ENCODE results near the gene LYRM9.
"Not testable (repeated sequence)": the region's sequence is repeated elsewhere in the genome, so short reads cannot be mapped to it uniquely, and the experiment has no call there.

LYRM9 gene

DNA sequence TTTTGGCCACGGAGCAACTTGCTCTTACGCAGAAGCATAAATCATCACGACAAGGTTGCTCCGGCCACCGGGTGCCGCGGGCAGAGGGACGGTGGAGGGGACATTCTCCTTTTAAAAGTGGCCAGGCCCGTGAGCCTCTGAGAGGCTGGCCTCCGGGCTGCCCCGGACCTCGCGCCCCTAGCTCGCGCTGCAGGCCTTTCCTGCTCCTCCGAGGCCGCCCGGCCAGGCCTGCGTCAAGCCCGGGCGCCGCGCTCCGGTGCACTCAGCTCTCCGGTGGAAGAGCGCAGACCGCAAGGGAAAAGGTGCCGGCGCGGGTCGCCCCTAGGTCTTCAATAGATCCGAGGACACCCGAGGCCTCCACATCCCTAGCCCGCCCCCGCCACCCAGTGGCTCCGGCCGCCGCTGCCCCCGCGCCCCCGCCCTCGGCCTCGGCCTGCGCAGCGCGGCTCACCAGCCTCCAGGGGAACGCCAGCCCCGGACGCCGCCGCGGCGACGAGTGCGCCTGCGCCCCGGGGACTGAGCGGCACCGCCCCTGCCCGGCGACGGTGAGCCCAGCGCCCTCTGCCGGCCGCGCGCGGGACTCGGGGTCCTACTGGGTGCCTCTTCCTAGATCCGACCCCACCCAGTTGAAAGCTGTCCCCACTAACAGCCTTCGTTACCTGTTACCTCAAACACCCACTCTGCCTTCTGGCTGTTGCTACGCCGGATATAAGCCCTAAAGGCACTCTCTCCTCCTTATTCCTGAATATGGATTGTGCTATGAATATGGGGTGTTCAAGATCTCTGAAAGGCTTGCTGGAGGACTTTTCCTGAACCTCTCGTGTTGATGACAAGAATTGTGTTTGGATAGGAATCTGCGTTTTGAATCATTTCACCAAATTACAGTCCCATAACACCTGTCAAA, at the start of gene LYRM9:
Gene LYRM9 (minus strand): TSS at position 500 of the 904 bp plus-strand sequence. CDS start 10,671 bp downstream, outside the sequence.
- peak; percentile 80 for DNase-seq

DNA sequence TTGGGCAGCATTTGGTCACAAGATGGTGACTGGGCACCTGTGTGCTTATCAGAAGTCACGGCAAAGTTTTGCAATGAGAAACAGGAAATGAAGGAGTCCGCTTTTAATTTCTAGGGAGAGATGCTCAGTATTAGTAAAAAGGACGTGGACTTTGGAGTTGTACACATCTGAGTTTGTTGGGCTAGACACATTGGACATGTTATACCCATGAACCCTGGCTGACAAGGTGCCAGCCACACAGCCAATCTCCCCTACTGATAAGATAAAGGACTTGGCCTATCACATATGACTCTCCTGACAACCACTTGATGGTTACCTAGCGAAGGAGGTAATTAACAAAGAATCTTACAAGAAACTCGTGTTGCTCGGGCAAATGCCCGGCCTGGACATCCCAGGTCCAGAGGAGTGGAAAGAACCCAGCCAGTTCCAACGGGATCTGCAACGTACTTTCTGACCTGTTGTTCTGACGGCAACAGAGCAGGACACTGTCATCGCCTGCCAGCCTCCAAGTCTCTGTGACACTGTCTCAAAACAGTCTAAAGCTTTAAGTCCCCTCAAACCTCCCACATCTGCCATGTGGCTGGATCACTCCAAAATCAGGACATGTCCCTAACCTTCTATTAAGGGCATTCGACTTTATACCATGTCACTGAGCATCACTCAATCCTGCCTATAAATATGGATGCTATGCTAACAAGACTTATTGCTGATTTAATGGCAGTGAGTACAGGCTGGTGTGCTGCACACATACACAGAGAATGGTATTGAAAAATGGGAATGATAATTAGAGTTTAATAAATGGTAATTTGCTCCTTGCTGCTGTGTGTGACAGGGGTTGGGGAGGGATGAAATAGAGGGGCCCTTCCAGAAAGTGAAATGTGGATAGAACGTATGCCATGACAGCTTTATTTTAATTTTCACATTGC, 47.6 kb upstream of the LYRM9 start:
- DNase-seq, result no peak

DNA sequence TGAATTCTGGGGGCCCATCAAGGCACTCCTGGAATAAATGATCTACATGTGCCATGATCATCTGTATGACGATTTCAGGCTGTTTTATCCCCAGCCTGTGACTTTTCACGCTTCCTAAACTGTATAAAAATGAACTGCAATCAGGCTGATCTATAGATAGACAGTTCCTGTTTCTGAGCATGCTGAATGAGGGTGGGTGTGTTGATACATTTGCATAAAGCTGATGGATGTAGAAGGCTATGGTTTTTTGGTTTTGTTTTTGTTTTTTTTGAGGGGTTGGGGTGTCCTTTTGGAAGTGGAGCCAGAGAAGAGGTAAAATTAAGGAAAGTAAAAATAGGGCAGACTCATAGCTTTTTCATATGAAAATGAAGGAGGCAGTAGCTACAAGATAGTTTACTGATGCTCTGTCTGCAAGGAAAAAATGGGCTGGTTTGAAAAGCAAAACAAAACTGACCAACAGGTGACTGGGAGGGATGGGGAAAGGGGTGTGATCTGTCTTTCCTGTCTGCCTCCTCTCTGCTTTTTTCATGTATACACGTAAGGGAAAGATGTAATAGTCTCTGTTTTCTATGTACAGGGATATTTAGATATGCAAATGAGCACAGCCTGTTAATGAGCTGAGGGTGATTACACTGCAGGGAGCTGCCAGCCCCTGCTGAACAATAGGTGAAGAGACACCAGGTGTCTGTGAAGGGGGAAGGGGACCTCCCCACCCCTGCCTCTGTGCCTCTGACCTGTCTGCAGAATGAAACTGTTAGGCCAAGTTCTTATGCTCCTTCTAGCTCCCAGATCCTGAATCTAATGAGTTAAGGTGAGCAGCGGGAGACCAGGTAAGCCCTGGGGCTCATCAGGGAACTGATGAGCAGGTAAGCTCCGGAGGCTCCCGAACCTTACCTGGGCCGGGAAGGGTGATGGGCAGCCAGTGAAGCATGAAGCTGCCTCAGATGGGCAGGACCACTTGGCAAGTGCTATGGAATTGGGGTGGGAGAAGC, 46.6 kb upstream of the LYRM9 start:
- DNase-seq, result no peak

DNA sequence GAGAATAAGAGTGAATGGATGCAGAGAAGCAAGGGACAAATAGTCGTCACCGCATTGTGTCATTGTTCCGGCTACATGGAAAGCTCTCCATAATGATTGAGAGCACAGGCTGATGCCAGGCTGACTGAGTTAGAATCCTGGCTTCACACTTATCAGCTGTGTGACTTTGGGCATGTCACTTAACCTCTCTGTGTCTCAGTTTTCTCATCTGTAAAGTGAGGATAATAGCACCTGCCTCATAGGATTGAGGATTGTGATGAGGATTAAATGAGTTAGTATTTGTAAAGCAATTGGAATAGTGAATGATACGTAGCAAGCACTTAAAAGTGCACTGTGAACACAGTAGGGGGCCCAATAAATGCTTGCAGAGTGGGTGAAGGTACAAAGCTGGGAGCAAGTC, 45.7 kb upstream of the LYRM9 start:
- DNase-seq, result no peak

DNA sequence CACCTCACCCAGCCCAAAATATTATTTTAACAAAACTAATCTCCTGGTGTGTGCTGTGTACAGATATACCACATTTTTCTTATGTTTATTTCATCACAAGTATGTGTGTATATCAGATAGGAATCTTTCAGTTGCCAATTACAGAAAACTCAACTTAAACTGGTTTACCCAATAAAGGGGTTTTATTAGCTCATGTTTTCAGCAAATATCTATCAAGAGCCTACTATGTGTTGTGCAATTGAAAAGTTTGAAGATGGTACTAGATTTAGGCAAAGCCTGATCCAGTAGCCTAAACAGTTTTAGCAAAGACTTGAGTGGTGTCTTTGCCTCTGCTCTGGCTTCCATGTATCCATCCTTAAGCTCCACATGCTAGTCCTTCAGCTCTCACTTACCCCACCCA, 45.1 kb upstream of the LYRM9 start:
- no peak for DNase-seq

DNA sequence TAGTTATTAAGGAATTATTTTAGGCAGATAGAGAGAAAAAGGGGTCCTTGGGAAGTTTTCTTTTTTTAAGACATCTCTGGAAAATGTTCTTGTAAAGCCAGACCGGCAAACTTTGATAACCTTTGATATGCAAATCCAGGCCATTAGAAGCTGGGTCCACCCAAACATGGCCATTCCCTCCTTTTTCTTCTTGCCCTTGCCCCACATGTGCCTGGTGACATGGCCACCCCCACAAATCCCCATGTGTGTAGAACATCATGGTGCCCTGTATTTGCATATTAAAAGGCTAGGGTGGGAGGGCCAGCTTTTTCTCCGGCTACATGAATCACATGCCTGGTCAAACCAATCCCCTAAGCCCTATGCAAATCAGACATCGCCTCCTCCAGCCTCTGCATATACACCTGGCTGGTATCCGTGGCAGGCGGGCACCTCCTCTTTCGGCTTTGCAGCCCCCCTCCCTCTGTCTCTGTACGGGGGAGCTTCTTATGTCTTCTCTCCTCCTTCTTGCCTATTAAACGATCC, 43.9 kb upstream of the LYRM9 start:
- DNase-seq, result no peak

DNA sequence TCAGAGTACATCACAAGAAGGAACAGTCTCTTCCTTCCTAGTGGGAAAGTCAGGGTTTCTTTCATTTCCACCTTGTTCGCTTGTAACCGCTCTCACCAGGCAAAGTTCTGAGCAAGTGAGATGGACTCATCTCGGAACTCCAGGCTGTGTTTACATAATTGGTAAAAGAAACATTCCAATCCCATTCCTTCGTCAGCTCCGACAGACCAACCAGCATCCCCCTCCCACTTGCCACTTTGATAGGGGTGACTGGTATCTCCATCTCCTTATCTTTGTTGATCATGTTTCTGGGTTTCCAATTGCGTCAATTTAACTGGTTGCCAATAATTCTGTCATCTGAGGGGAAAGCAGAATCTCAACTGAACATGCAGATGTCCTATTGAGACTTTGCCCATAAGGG, 36.8 kb upstream of the LYRM9 start:
- DNase-seq, result no peak

DNA sequence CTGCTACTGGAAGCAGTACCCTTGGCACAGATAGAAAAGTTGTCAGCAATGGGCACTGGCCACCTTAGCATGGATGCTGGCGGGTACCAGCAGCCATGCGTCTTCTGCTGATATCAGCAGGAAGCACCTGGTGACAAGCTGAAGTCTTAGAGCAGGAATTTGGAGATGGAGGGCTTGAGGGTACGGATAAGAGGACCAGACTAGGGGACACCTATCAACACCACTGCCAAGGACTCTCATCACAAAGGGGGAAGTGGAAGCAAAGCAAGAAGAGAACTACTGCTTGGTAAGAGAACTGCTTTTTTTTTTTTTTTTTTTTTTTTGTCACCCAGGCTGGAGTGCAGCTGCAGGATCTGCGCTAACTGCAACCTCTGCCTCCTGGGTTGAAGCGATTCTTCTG, 35.4 kb upstream of the LYRM9 start:
- no peak for DNase-seq

DNA sequence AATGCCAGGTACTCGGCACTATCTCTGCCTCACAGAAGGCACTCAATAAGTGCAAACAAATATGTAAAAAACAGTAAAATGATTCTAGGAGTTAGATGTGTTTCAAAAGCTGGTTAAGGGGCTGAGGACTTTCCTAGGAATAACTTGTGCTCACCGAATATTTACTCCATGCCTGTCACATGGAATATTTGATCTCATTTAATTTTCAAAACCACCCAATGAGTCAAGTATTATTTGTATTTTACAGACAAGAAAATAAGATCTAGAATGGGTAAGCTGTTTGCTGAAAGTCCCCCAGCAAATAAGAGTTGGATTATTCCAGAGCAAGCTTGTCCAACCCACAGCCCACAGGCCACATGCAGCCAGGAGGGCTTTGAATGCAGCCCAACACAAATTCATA, 34.6 kb upstream of the LYRM9 start:
- no peak for DNase-seq

DNA sequence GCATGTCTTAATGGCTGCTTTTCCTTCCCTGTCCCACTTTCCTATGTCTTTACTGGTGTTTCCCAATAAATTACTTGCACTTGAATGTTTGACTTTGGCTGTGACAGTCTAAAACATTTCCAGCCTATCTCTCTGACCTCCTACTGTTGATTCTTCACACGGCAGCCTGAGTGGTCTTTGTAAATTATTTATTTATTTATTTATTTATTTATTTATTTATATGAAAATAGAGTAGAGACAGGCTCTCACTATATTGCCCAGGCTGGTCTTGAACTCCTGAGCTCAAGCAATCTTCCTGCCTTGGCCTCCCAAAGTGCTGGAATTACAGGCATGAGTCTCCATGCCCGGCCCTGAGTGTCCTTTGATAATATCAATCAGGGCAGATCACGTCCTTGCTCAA, 28.4 kb upstream of the LYRM9 start:
- no peak for DNase-seq

DNA sequence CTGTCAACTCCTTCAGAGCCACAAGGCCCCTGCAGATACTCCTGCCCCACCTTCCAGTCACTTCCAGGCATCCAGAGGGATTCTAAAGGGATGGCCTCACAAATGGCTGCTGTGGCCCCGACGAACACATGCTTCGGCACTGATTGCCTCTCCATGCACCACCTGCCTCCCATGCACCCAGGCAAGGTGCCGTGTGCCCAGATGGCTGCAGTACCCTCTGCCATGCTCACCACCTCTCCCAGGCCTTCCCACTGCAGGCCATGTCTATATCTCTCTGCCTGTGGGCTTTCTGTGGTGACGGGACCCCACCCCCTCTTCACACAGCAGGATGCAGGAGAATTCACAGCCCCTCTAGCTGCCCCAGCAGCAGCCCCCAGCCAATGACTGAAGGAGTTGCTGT, 27.9 kb upstream of the LYRM9 start:
- DNase-seq, result no peak

DNA sequence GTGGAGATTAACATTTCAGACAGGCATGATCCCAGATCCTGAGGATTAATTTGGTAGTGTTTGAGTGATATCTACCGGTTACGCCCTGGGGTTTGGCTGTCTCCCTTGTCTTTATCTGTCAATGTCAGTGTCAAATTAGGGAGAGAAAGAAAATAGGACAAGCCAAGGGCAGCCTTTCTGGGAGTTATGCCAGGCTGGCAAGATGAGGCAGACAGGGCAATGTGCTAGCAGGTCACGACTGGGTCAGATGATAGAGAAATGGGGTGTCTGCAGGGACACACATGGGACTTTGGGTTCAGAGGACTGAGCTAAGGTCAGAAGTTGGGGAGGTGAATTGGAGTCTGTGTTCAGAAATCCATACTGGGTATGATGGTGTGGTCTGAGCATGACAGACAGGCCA, 27.4 kb upstream of the LYRM9 start:
- no peak for DNase-seq

DNA sequence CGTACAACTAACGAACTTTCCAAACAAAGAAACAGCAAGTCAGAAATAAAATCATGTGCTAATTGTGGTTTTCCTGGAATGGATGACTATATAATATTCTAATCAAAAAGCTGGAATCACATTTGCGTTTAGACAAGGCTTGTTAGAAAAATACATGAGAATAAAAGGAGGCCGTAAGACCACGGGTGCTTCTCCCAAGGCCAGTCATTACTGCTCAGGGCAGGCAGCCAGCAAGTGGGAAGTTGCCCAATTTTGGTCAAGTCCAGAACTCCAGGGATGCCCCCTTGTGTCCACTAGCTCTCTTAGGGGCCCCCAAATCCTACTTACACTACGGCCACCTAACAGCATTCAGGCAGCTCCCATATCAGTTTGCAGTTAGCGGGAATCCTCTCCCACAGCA, 25.9 kb upstream of the LYRM9 start:
- no peak for DNase-seq

DNA sequence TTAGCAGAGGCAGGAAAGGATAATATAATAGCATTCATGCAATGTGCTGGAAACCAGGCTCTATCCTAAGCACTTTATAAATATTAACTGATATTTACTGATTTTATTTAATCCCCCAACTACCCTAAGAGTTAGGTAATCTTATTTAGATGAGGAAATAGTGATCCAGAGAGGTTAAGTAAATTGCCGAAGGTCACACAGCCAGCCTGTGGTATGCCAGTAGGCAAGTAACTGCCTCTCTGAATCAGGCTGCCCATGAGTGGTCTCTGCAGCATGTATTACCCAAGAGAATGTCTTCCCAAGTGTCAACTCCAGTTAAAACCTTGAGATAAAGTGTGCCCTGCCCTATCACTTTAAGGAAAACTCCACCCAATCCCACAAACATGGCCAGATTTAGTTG, 25.3 kb upstream of the LYRM9 start:
- DNase-seq, result no peak

DNA sequence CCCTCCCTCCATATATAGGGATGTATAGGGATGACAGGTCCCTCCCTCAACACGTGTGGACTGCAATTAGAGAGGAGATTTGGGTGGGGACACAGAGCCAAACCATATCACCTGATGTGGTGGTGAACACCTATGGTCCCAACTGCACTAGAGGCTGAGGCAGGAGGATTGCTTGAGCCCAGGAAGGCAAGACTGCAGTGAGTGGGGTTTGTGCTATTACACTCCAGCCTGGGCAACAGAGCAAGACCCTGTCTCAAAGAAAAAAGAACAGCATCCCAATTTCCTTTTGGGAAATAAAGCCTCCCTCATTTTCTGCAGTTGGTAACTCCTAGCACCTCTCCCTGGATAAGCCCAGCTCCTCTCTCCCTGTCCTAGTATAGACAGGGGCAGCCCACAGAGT, 23.8 kb upstream of the LYRM9 start:
- no peak for DNase-seq

DNA sequence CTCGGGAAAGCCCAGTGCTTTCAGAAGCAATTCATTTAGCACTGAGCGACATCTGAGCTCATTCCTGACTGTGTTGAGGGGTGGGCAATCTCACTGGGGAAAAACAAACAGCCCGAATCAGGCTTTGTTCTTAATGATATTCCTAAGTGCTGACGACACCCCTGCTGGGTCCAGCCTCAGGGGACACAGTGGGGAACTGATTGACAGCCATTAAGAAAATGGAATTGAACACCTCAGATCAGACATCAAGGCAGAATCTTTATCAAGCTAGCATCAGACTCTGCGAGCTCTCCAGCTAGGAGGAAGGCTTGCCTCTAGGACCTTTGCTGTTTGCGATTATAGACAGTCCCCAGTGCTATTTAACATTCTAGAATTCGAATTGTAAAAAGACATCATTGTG, 22.5 kb upstream of the LYRM9 start:
- DNase-seq, result no peak

DNA sequence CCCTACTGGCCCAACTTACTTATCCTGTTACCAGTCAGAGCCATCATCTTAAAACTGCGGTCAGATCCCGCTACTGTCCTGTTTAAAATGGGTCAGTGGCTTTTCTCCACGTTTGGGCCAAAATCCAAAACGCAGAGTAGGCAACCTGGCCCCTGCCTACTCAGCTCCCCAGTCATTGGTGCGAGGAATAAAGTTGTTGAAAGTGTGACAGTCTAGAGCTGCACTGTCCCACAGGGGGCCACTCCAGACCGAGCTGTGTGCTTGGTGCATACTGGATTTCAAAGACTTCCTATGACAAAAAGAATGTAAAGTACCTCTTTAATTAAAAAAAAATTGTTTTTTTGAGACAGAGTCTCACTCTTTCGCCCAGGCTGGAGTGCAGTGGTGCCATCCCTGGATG, 21.2 kb upstream of the LYRM9 start:
- DNase-seq, result no peak

DNA sequence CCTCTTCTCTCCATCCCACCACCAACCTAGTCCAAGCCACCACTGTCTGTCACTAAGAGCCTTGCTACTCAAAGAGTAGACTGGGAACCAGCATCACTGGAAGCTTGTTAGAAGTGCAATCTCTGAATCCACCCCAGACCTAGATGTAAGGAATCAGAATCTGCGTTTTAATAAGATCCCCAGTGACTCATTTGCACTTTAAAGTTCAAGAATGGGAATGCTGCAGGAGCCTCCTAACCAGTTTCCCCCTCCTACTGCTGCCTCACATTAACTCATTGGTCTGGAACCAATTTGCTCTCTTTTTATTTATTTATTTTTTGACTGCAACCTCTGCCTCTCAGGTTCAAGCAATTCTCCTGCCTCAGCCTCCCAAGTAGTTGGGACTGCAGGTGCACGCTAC, 19.8 kb upstream of the LYRM9 start:
- no peak for DNase-seq

DNA sequence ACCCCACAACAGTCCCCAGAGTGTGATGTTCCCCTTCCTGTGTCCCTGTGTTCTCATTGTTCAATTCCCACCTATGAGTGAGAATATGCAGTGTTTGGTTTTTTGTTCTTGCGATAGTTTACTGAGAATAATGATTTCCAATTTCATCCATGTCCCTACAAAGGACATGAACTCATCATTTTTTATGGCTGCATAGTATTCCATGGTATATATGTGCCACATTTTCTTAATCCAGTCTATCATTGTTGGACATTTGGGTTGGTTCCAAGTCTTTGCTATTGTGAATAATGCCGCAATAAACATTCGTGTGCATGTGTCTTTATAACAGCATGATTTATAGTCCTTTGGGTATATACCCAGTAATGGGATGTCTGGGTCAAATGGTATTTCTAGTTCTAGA, 19.1 kb upstream of the LYRM9 start:
- DNase-seq, result not testable (repeated sequence)

DNA sequence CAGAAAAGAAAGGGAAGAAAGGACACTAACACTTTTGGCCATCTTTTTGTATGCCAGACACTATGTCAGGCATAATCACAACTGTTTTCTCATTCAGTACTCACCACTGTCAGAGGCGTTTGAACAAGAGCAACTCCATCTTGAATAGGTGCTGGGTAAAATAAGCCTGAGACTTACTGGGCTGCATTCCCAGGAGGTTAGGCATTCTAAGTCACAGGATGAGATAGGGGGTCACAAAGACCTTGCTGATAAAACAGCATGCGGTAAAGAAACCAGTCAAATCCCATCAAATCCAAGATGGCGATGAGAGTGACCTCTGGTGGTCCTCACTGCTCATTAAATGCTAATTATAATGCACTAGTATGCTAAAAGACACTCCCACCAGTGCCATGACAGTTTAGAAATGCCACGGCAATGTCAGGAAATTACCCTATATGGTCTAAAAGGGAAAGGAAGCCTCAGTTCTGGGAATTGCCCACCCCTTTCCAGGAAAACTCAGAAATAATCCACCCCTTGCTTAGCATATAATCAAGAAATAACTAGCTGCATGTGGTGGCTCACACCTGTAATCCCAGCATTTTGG, 14.9 kb upstream of the LYRM9 start:
- no peak for DNase-seq

DNA sequence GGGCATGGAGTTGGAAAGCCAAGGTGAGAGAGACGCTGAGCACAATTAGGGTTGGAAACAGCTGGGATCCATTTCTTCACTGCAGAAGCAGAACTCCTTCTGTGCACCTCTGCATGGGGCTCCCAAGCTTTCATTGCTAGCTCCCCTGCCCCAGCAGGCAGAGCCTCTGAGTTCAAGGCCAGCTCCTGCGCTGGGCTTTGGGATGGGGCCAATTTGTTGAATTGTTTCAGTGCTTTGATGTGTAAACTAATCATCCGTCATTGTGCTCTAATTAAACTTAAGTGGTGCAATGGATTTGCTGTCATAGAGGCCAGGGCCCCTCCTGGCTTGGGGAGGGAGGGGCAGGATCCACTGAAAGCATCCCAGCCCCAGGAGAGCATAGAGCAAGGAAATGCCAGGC, 13.5 kb upstream of the LYRM9 start:
- DNase-seq, result no peak

DNA sequence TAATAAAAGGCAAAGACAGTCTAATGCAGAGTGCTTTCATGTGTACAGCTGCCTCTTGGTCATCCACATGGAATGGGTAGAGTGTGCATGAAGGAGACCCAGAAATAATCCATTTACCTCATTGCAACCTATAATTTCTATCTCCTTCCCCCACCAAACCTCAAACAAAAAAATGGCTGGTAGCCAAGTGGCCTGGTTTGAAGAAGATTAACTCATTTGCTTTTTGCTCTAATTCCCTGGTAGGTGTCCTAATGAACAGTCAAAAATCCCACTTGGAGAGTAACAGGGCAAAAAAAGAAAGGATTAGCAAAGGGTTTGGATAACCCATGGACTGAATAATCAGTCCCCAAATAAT, 13.0 kb upstream of the LYRM9 start:
- no peak for DNase-seq

Measured in GOT3 (cell line).